Ascending aorta (tissue), 2 donors: ENCODE results near the gene PELI3. TPM values are rescaled to one million over a fixed set of nuclear protein-coding genes. Genes with fewer than 3 reads are reported as not detected.

ENCODE experiments used
- DNase-seq, 2 donors: peaks; one replicate each; pipeline ENCODE4 v3.0.0-alpha.2; 2019; ENCODE audit warnings: low spot score in 2 of 2
- H3K27ac ChIP-seq, 2 donors: fragments of 200-600 bp; sonication (generic); one replicate each; pipeline ENCODE4 v1.5.1; 2016 to 2017; ENCODE audit warnings: mild to moderate bottlenecking in 1 of 2
- H3K27me3 ChIP-seq: fragments of 200-600 bp; sonication (generic); one replicate; pipeline ENCODE4 v1.5.1; 2017
- H3K36me3 ChIP-seq, 2 donors: fragments of 200-600 bp; sonication (generic); one replicate each; pipeline ENCODE4 v1.5.1; 2016
- H3K4me1 ChIP-seq, 2 donors: fragments of 200-600 bp; sonication (generic); one replicate each; pipeline ENCODE4 v1.5.1; 2016 to 2017; ENCODE audit warnings: mild to moderate bottlenecking in 1 of 2
- H3K4me3 ChIP-seq, 2 donors: fragments of 200-600 bp; sonication (generic); one replicate each; pipeline ENCODE4 v1.5.1; 2016 to 2017; ENCODE audit warnings: mild to moderate bottlenecking in 1 of 2
- H3K9me3 ChIP-seq, 2 donors: fragments of 200-600 bp; sonication (generic); one replicate each; pipeline ENCODE4 v1.5.1; 2016
- CTCF ChIP-seq, 3 experiments: fragments of 200-600 bp in 2 of 3; fragments of 450-650 bp in 1 of 3; sonication (generic) in 2 of 3; IDR thresholded peaks; one replicate each; pipeline ENCODE4 v1.5.1; 2016 to 2019; ENCODE audit warnings: antibody characterized with exemption in 3 of 3, mild to moderate bottlenecking in 1 of 3, moderate library complexity in 1 of 3
- intact Hi-C: fragments of 100-400 bp; cut with DNase I; formaldehyde crosslinking; loops from one replicate; pipeline ENCODE4 v1.15.1; 2023
- total RNA-seq: library from RNA; depleted of rRNA; stranded (reverse); fragments of >200 nt; gene quantifications from one replicate; pipeline ENCODE4 v1.1.0, GENCODE V29; 2016

PELI3 gene
- total RNA-seq, 1 donor from 2014 or later = 13.2 TPM

- intact Hi-C loops = no loop called here
- no peaks in the 10 kb centered on the region for H3K27me3 ChIP-seq
- H3K27ac ChIP-seq = no peak overlapping the region
- TF ChIP-seq CTCF (IDR thresholded peaks at IDR 0.05) = no peak
- no peaks in the 10 kb centered on the region for H3K9me3 ChIP-seq
- H3K36me3 ChIP-seq = peaks cover 24 to 38% of the 10 kb centered on the region in 2 donors
- DNase-seq = no peak
- H3K4me3 ChIP-seq = no peak overlapping the region
- peaks cover 10 to 14% of the 10 kb centered on the region in 2 donors for H3K4me1 ChIP-seq
Measured at GRCh38 chr11:66470015-66470414, 3.3 kb downstream of the PELI3 start.

- Histone ChIP-seq H3K9me3 (no peaks in the 10 kb centered on the region), H3K4me3 (no peak overlapping the region), H3K4me1 (peaks cover 7 to 9% of the 10 kb centered on the region in 2 donors), H3K36me3 (peaks cover 34 to 50% of the 10 kb centered on the region in 2 donors), H3K27ac (no peak overlapping the region), H3K27me3 (no peaks in the 10 kb centered on the region)
- no peak for DNase-seq
- no peak for TF ChIP-seq CTCF (IDR thresholded peaks at IDR 0.05)
- intact Hi-C loops = no loop called here
Measured at GRCh38 chr11:66471142-66471541, 4.4 kb downstream of the PELI3 start.

GRCh38 chr11:66472054-66472453 is 5.3 kb downstream of the PELI3 start:
- intact Hi-C loops = no loop called here
- TF ChIP-seq CTCF (IDR thresholded peaks at IDR 0.05) = no peak
- Histone ChIP-seq H3K4me1 (peaks cover 7% of the 10 kb centered on the region in 2 donors), H3K4me3 (no peak overlapping the region), H3K27ac (no peak overlapping the region), H3K36me3 (peaks cover 34 to 53% of the 10 kb centered on the region in 2 donors), H3K27me3 (no peaks in the 10 kb centered on the region), H3K9me3 (no peaks in the 10 kb centered on the region)
- no peak for DNase-seq

- H3K4me3 ChIP-seq = no peak overlapping the region
- intact Hi-C loops = no loop called here
- no peak for DNase-seq
- H3K4me1 ChIP-seq = no peaks in the 10 kb centered on the region
- H3K9me3 ChIP-seq = no peaks in the 10 kb centered on the region
- H3K36me3 ChIP-seq = peaks cover 34 to 53% of the 10 kb centered on the region in 2 donors
- no peak overlapping the region for H3K27ac ChIP-seq
- no peak for TF ChIP-seq CTCF (IDR thresholded peaks at IDR 0.05)
- H3K27me3 ChIP-seq = no peaks in the 10 kb centered on the region
Measured at GRCh38 chr11:66473167-66473566, 6.5 kb downstream of the PELI3 start.

- no peaks in the 10 kb centered on the region for H3K9me3 ChIP-seq
- peaks cover 34 to 53% of the 10 kb centered on the region in 2 donors for H3K36me3 ChIP-seq
- H3K27me3 ChIP-seq = no peaks in the 10 kb centered on the region
- intact Hi-C loops = no loop called here
- no peak overlapping the region for H3K4me3 ChIP-seq
- no peak for TF ChIP-seq CTCF (IDR thresholded peaks at IDR 0.05)
- no peak for DNase-seq
- H3K27ac ChIP-seq = no peak overlapping the region
- peaks cover 0 to 4% of the 10 kb centered on the region in 2 donors for H3K4me1 ChIP-seq
Measured at GRCh38 chr11:66473608-66474515, 7.2 kb downstream of the PELI3 start.
